K562 (cell line): ENCODE data around the gene BRMS1. TPM values are rescaled to one million over a fixed set of nuclear protein-coding genes. Genes with fewer than 3 reads are reported as not detected.

Source experiments
- ATAC-seq: fragments of 200-7000 bp; cut with Tn5 transposase; 3 replicates; pipeline ENCODE4 v1.9.1; 2020; ENCODE audit warnings: moderate library complexity
- BruUV-seq: library from RNA; stranded (reverse); fragments of 400-500 nt; replicated peaks from 2 replicates; lab custom pipeline; 2021; lab: Mats Ljungman, UMichigan
- CTCF ChIA-PET: fragments of 300-600 bp; formaldehyde crosslinking; extraction: SDS; loops from one replicate; lab custom pipeline; 2021; ENCODE audit warnings: low intra/inter-chr PET ratio; lab: Yijun Ruan, JAX
- POLR2A ChIA-PET: fragments of 300-600, 350-650 bp; sonication (Branson Sonifier 250); formaldehyde crosslinking; extraction: SDS; loops from one replicate; lab custom pipeline; 2021; ENCODE audit warnings: antibody characterized with exemption, inconsistent platforms; lab: Yijun Ruan, JAX
- DNase-seq, 4 experiments: peaks; one replicate each; pipeline versions ENCODE4 v3.0.0 to v3.0.0-alpha.2; 2011 to 2018; ENCODE audit warnings: low spot score in 3 of 4, mixed read lengths in 3 of 4; ENCODE audit errors: extremely low read depth in 1 of 4
- FAIRE-seq: peaks from 2 replicates; lab custom pipeline; 2011; peaks lifted over from hg19 to GRCh38; lab: Jason Lieb, UNC
- H2AFZ ChIP-seq: 2 replicates; pipeline ENCODE4 v1.6.0; 2011; ENCODE audit warnings: low read depth, low read length, control low read depth, inconsistent platforms
- H3K27ac ChIP-seq: fragments of 200-600 bp; 3 replicates; pipeline ENCODE4 v1.8.0; 2011; ENCODE audit warnings: low read depth, mild to moderate bottlenecking, control low read depth, inconsistent platforms, low read length, moderate library complexity, mixed read lengths; ENCODE audit errors: extremely low read depth
- H3K27me3 ChIP-seq, 2 experiments: fragments of 300-600 bp in 1 of 2; 2 replicates in 1 of 2; 3 replicates in 1 of 2; pipeline versions ENCODE4 v1.6.0 to v1.8.0; 2011; ENCODE audit warnings: inconsistent platforms in 2 of 2, low read length in 2 of 2, mild to moderate bottlenecking in 1 of 2, mixed read lengths in 1 of 2, moderate library complexity in 1 of 2; ENCODE audit not compliant: control insufficient read depth in 2 of 2, insufficient read depth in 2 of 2
- H3K36me3 ChIP-seq: fragments of 300-600 bp; 3 replicates; pipeline ENCODE4 v1.8.0; 2011; ENCODE audit warnings: mild to moderate bottlenecking, low read length, inconsistent platforms; ENCODE audit not compliant: control insufficient read depth, insufficient read depth
- H3K4me1 ChIP-seq, 2 experiments: fragments of 200-600 bp in 1 of 2; replicated peaks in 1 of 2; 2 replicates in 1 of 2; 3 replicates in 1 of 2; pipeline versions ENCODE4 v1.5.1 to v1.8.0; 2011; ENCODE audit warnings: inconsistent platforms in 2 of 2, low read length in 2 of 2, mild to moderate bottlenecking in 1 of 2, mixed read lengths in 1 of 2, moderate library complexity in 1 of 2; ENCODE audit not compliant: control insufficient read depth in 2 of 2, insufficient read depth in 2 of 2
- H3K4me2 ChIP-seq: 2 replicates; pipeline ENCODE4 v1.6.1; 2011; ENCODE audit warnings: low read length, control low read depth, inconsistent platforms, mixed read lengths; ENCODE audit not compliant: insufficient read depth
- H3K4me3 ChIP-seq: fragments of 200-600 bp; sonication (generic), shearing (Covaris generic); 2 replicates; pipeline ENCODE4 v1.5.1; 2016; ENCODE audit warnings: control low read depth, inconsistent platforms
- H3K79me2 ChIP-seq: fragments of 200-600 bp; 3 replicates; pipeline ENCODE4 v1.8.0; 2011; ENCODE audit warnings: low read length, inconsistent platforms; ENCODE audit not compliant: control insufficient read depth, insufficient read depth
- H3K9ac ChIP-seq, 2 experiments: 2 replicates each; pipeline versions ENCODE4 v1.6.0 to v1.6.1; 2011; ENCODE audit warnings: low read depth in 2 of 2, low read length in 2 of 2, control low read depth in 1 of 2, inconsistent platforms in 1 of 2, mild to moderate bottlenecking in 1 of 2, mixed read lengths in 1 of 2; ENCODE audit not compliant: insufficient read depth in 1 of 2
- H3K9me1 ChIP-seq: one replicate; pipeline ENCODE4 v1.6.0; 2011; ENCODE audit warnings: inconsistent platforms, mild to moderate bottlenecking, low read length, moderate library complexity; ENCODE audit not compliant: control insufficient read depth, insufficient read depth
- H3K9me3 ChIP-seq: replicated peaks from 2 replicates; pipeline ENCODE4 v1.5.1; 2011; ENCODE audit warnings: low read depth, low read length, inconsistent platforms; ENCODE audit not compliant: control insufficient read depth, insufficient read depth
- H4K20me1 ChIP-seq: replicated peaks from 2 replicates; pipeline ENCODE4 v1.6.1; 2011; ENCODE audit warnings: low read length, inconsistent platforms, mixed read lengths; ENCODE audit not compliant: control insufficient read depth, insufficient read depth
- PHF21A ChIP-seq: fragments of 450-650 bp; IDR thresholded peaks from 2 replicates; pipeline ENCODE4 v1.6.1; 2017; ENCODE audit warnings: low read depth, borderline replicate concordance
- SETDB1 ChIP-seq: IDR thresholded peaks from one replicate; pipeline ENCODE4 v1.6.1; 2012; ENCODE audit warnings: low read length, control low read depth, inconsistent platforms
- ZNF778 ChIP-seq: fragments of 450-650 bp; formaldehyde crosslinking; IDR thresholded peaks from 2 replicates; pipeline ENCODE4 v1.4.0; 2020; ENCODE audit warnings: mild to moderate bottlenecking, moderate library complexity
- WGBS: fragments of 100-300 bp; shearing (Covaris generic); methylation state at CpG from one replicate; pipeline ENCODE4 v1.1.6; 2016; ENCODE audit warnings: low coverage, mixed read lengths; ENCODE audit not compliant: insufficient coverage; ENCODE audit errors: missing lambda C conversion rate; 5-methylcytosine and 5-hydroxymethylcytosine counted together
- in situ Hi-C: fragments of 300-500 bp; cut with MboI; formaldehyde crosslinking; loops from 4 replicates; pipeline ENCODE4 v1.15.0; 2018; ENCODE audit warnings: inconsistent platforms, mixed read lengths
- intact Hi-C: fragments of 100-400 bp; cut with micrococcal nuclease; formaldehyde crosslinking; loops from 2 replicates; pipeline ENCODE4 v1.14.2; 2022
- polyA plus RNA-seq, 8 experiments: library from polyadenylated mRNA; depleted of rRNA in 4 of 8; stranded (reverse) in 5 of 8; unstranded in 3 of 8; fragments of >200 nt; fragmentation: Nextera tagmentation in 2 of 8; fragmentation: Illumina TruSeq in 1 of 8; extraction: Ambion mirVana in 2 of 8; extraction: Trizol in 1 of 8; gene quantifications; 2 replicates each; pipeline versions ENCODE4 v1.2.1 to v1.2.3, GENCODE V29; 2011 to 2014; ENCODE audit warnings: inconsistent platforms in 1 of 8, missing spikeins in 1 of 8
- total RNA-seq, 7 experiments: library from RNA; depleted of rRNA in 6 of 7; stranded (reverse); fragments of >200 nt in 6 of 7; fragmentation: Illumina TruSeq in 2 of 7; extraction: Trizol in 2 of 7; gene quantifications; 2 replicates each; pipeline versions ENCODE4 v1.2.1 to v1.2.3, GENCODE V29; 2011 to 2021; ENCODE audit warnings: low replicate concordance in 1 of 7

BRMS1 gene
- total and polyA plus RNA-seq, 9 of the 15 experiments (the other 6 are each of a cell fraction or from before 2014, with no cell fraction given), result 2.2 to 78.8 (median 33.4) TPM

DNA sequence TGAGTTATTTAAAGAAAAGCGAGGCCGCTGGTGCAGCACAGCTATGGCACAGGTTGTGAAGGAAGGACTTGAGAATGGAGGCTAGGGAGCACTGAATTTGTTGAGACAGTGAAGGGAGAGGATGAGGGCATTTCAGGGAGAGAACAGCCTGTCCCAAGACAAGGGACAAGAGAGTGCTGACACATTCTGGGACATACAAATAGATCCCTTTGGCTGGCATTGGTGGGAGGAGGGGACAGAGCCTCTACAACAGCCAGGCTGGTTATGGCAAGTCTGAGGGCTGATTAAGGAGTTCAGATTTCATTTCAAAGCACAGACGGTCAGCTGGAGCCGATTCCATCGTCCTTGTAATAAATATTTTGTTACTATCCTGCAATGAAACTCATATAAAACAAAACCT is 28.4 kb upstream of the BRMS1 start:
- peak overlapping the region; percentile 12; the same call in 1 of the 3 replicates for H3K27ac ChIP-seq
- no peak for FAIRE-seq
- CTCF ChIA-PET, result no interaction called here
- H3K9me3 ChIP-seq, result no peaks in the 10 kb centered on the region
- TF ChIP-seq SETDB1 (no peak), ZNF778 (CRISPR knock-in tag) (no peak), PHF21A (no peak)
- intact Hi-C loops (no loop called here), in situ Hi-C loops (no loop called here)
- DNase-seq, result no peak
- no peak overlapping the region for H3K4me3 ChIP-seq
- BruUV-seq, result no TSS peak
- WGBS, result 67% methylated on average over 5 of the region's 5 CpGs
- H3K9me1 ChIP-seq, result peaks cover 4% of the 10 kb centered on the region
- H4K20me1 ChIP-seq, result peaks cover 7% of the 10 kb centered on the region; the same call in 1 of the 2 replicates
- ATAC-seq, result no peak
- peaks cover 21 to 38% of the 10 kb centered on the region in 2 experiments; a peak in 4 of 5 replicates for H3K4me1 ChIP-seq
- H2AFZ ChIP-seq, result peak overlapping the region; percentile 46; the same call in 1 of the 2 replicates
- H3K4me2 ChIP-seq, result peak overlapping the region; percentile 32
- POLR2A ChIA-PET, result interaction anchor here (1.1 kb wide), 1 partner anchor 22 kb away, joined by 4 read pairs; no protein-coding TSS in a partner anchor
- H3K9ac ChIP-seq, result peak overlapping the region; percentile 62 to 67; a peak in 2 of 4 replicates
- H3K36me3 ChIP-seq, result peaks cover 25% of the 10 kb centered on the region; the same call in 2 of the 3 replicates
- H3K27me3 ChIP-seq, result no peaks in the 10 kb centered on the region
- H3K79me2 ChIP-seq, result peaks cover 38% of the 10 kb centered on the region
